Measurements from ENCODE around the gene ZNF536.

Gene ZNF536

DNA sequence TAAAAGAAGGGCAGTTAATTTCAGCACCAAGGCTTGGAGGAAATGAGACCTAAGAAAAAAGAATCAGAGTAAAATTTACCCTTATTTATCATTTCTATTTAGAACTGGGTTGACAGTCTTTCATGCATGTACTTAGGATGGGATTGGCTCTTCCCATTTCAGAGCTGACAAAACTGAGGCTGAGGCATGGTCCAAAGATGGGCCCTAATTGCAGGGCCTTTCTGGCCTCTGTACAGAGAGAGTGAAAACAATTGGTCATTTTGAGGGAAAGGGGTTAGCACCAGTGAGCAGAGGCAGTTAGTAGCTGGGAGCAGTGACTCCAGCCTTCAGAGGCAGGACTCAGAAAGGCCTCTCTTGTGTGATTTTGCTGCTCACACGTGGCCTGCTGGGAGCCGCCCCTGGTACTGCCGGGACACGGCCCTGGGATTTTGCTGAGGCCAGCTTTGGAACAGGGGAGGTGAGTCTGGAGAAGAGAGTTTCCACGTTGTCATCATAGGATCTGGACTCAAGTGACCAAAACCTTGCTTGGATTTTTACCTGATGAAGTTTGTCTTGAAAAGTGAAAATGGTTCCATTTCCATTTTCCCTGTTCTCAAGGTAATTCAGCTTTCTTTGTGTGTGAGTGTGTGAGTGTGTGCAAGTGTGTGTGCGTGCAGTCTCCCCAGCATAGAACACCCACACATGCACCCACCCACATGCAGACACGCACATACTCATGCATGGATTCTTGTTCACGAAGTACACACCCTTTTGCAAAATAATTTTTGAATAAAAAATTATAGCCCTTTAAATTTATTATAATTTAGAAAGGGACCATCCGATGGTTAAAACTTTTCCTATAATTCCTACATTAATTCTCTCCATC lies at the start of gene ZNF536:
ZNF536 (plus strand) TSS at position 425 of the 865 bp plus-strand sequence. CDS start 71,179 bp downstream, outside the sequence.
- no peak for DNase-seq

DNA sequence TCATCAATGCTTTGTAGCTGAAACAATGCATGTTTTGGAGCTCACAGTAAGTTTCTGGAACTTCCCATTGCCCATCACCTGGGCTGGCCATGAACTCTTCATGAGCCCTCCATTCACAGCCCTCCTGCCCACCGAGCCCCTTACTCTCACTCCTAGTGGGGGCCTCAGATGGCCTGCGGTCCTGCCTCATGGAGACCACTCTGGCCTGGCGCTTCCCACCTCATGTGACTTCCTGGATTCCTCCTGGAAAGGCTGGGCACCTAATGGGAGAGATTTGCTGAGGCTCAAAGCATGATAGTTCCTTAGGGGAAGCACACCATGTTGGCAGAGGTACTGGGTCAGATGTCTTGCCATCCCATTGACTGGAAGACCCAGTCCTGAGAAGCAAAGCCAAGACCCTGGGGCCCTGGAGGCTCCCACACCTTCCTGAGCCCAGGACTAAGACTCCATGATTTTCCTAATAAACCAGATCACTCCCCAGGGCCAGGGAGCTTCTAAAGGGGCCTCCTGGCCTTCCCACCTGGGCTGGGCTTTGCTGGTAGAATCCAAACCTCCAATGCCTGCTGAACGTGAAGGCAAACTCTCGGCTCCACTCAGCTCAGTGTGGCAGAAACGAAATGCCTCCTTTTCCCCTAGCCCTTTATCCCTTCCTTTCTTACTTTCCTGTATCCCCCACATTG lies 49.4 kb upstream of the ZNF536 start:
- DNase-seq: no peak

DNA sequence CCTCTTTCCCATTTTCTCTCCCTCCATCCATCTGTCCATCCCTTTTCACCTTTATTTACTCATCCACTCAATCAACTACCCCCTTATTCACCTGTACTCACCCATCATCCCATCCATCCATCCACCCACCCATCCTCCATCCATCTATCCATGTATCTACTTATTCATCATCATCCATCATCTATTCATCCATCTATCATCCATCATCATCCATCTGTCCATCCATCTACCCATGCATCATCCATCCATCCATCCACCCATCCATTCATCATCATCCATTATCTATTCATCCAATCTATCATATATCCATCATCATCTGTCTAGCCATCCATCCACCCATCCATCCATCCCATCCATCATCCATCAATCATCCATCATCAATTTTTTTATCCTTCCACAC lies 48.3 kb upstream of the ZNF536 start:
- no peak for DNase-seq

DNA sequence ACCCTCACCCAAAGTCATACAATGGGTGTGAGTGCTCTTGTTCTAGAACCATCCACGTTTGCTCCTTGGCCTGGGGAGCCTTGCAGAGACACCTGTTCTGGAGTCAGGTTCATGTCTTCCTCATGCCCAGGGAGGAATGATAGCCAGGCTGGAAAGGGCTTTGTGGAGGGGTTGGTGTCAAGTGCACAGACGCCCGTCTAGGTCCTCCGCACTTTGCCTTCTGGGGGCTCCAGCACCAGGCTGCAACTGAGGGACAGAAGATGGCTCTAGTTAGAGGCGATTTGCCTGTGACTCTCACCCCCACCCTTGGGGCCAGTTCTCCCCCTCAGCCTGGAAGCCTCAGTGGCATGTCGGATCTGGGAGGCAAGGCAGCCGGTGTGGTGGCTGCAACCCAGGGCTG lies 47.2 kb upstream of the ZNF536 start:
- DNase-seq: no peak

DNA sequence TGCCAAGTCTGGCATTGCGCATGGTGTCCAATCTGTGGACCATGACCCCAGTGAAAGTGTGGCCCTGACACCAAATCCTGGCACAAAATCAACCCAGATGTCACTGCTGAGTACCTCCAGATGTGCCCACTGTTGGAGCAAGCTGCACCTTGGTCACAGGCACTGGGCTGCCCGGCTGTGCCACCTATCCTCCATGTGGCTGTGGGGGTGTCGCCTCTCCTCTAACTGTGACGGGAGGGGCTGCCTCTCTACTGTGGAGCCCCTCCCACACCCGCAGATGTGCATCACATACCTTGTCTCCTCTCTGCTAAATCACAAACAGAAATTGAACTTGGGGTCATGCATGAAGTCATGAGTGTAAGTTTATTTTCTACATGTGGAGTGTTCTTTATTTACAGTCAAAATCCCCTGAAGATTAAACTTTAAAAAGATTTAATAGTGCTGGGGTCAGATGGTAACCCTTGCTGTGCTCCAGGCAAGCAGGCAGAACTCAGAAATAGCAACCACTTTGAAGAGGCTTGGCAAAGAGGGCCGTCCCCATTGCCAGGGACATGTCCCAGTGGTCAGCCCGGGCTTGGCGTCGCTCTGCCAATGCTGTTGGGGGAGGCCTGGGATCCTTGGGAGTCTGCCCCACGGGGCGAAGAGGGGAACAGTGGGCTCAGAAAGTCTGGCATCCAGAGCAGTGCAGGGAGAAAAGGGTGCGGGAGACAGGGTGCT lies 46.4 kb upstream of the ZNF536 start:
- DNase-seq: no peak

DNA sequence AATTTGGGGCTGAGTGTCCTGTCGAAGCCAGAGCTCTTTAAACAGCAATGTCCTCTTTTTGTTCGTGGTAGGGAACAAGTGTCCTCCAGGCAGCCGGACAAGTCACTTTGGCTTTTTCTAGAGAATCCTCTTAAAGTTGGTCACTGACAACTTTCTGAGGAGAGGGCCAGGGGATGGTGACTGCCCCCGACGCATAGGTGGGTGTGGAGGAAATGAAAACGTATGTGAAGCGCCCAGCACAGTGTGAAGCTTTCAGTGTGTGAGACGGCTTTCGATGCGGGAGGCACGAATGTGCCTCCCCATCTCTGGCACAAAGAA lies 45.8 kb upstream of the ZNF536 start:
- DNase-seq: no peak

DNA sequence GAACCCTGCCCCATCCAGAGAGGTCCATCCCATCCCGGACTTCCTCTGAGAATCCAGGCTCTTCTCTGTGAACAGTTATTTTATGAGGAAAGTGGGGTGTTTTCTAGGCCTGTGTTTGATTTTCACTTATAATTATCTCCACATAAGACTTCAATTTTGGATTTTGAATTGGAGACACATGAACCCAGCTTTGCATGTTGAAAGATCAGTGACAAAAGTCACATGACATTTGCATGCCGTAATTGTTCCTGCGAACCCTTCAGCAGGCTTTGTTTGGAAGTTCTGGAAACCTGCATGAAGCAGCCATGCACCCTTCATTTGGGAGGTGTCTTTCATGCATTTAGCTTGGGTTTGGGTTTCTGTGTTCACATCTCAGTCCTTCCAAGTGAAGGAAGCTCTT lies 44.9 kb upstream of the ZNF536 start:
- DNase-seq: no peak

DNA sequence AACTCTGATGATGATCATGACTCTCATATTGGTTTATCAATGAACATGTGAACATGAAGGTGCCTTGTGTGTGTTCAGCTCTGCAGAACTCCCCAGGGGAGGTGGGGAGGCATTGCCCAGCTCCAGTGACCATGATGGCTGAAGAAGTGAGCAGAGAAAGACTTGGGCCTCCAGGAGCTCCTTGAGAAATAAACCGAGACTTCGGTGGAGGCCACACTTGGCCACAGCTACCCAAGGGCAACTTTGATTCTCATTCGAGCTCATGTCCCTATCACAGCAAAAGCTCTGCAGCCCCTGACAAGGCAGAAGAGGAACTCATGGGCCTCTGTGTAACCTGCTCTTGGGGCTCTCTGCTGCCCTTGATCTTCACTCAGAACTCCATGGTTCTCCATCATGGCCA lies 44.1 kb upstream of the ZNF536 start:
- no peak for DNase-seq

DNA sequence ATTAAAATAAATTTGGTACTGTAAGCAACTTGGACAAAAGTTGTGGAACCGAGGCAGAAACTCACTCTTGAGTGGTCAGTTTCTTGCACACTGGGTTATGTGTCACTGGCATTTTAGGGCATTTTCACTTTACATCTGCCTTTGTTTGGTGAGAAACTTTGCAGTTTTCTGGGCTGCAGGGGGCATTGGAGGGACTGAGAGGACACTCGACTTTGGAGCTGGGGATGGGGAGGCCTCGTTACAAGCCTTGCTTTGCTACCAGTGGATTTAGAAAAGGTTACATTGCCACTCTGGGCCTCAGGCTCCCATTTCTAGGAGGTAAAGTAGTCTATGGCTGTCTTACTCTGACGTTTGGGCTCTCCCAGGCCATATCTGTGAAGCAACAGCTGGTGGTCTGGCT lies 41.9 kb upstream of the ZNF536 start:
- no peak for DNase-seq

DNA sequence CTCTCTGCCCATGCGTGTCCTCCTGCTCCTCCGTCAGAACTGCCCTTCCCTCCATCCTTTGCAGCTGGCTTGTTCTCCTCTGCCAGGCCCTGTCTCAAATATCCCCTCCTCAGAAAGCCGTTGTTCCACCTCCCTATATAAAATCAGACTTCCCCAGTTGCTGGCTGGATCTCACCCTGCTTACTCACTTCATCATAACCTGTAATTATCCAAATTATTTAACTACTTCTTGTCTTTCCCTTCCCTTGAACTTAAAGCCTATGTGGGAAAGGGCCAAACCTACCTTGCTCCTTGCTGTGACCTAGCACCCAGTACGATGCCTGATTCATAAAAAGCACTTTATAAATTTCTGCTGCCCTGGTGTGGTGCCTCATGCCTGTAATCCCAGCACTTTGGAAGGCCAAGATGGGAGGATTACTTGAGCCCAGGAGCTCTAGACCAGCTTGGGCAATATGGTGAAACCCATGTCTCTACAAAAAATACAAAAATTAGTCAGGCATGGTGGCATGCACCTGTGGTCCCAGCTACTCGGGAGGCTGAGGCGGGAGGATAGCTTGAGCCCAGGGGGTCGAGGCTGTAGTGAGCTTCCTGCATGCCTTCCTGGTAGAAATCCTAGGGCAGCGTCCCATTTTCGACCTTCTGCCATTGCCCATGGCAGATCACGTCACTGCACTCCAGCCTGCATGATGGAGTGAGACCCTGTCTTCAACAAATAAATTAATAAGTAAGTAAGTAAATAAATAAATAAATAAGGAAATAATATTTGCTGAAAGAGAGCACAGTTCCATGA lies 39.5 kb upstream of the ZNF536 start:
- DNase-seq: no peak

DNA sequence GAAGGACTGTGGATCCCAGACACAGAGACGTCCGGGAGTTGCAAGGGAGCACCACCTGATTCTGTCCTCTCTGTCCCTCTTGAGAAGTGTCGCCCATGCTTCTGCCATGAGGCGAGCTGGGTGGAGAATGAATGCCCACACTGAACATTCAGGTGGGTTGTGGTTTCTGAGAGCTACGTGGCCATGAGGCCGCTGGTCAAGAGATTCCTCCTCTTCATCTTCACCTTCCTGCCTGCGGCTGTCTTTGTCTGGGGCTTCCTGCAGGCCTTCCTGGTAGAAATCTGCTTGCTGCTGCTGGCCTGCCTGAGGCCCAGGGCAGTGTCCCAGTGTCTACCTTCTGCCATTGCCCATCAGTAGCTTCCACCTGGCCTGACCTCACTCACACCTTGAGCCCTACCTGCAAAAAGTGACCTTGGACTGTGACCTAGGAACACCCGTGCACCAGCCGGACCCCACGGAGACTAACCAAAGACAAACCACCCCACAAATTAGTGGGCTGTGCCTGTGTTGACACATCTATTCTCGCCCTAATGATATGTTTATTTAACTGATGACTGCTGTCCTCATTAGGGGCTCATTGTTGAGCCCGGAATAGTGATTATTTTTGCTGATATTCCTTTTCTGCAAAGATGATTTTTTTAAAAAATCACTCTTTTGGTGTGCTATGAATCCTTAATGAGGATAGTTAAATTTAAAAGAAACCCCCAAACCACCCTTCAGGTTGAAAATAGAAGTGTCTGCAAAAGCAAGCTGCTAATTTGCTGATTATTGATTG lies 38.7 kb upstream of the ZNF536 start:
- DNase-seq: no peak

DNA sequence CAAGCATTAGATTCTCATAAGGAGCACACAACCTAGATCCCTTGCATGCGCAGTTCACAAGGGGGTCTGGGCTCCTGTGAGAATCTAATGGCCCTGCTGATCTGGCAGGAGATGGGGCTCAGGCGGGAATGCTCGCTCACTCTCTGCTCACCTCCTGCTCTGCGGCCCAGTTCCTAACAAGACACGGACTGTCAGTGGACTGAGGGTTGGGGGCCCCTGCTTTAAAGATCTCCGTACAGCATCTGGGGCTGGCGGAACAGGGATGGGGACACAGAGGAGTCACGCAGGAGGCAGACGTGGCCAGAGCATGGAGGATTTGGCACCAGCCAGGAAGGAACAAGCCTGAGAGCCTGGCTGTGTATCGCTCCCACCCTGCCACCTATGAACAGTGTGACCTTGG lies 37.3 kb upstream of the ZNF536 start:
- no peak for DNase-seq

DNA sequence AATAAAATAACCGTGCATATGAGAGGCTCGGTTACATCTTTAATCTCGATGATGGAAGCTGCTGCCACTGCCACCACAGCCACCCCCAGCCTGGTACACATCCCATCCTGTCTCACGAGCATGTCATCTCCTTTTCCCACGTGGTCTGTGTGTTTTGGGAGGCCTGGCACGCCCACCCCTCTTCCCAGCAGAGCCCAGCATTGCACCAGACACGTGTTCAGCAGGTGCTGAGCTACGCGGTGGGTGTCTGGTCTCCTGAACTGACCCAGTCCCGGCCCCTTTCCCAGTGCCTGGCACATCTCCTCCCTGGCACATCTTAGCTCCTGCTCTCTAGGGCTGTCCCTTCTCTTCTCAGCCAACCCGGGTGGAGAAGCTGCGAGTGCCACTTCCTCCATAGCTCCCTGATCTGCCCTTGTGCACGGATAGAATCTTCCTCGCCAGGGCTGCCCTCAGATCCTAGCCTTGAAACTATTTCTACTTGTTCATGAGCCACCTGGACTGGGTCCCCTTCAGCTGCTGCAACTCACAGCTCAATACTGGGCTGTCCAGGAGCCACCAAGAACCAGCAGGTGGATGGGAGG lies 36.8 kb upstream of the ZNF536 start:
- no peak for DNase-seq

DNA sequence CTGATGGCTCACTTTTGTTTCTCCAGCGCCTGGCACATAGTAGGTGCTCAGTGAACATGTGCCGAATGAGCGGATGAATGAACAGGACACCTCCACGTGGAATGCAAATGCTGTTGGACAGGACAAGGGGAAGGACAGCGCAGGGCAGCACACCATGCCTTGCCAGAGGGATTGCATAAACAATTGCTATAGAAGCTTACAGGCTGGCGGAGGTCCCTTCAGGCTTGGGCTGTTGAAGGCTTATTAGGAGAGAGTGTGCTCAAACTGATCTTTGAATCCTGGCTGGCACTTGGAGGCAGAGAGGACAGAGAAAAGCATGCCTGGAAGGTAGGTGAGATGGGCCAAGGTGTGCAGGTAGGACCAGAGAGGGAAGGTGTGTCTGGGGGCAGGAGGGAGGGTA lies 35.9 kb upstream of the ZNF536 start:
- no peak for DNase-seq

DNA sequence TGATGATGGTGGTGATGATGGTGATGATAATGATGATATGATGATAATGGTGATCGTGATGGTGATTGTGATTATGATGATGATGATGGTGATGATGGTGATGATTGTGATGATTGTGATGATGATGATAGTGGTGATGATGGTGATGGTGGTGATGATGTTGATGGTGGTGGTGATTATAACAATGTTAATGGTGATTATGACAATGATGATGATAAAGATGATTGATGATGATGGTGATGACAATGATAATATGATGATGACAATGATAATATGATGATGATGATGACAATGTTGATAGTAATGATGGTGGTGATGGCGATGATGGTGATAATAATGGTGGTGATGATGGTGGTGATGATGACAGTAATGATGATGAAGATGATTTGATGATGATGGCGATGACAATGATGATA lies 34.1 kb upstream of the ZNF536 start:
- no peak for DNase-seq

DNA sequence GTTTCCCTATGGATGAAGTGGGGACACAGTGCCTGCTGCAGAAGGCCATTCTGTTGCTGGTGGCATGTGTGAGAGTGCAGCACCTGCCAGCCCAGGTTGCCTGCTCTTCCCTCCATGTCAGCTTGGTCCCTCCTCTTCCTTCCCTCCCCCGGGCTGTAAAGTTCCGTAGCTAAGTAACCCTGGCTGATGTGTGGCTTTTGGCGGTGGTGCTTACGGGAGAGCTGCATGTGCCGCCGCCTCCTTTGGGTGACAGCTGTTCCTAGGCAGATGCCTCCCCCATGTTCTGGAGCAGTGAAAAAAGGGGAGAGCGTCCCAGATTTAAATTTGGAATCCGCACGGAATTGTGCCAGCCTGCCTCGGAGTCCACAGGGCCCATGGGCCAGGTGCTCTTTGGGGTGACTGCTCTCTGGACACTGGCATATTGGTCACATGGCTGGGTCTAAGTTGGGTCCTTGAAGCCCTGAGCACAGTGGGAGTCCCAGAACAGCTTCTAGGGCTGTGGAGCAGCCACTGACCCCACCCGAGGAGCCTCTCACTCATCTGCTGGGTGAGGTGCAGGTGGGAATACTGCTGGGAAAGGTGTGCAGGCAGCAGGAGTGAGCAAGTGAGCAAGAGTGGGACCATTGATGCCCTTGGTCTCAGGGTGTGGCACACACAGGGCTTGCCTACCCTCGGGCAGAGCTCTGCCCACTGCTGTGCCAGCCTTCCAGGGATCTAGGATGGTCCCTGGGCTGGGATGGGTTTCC lies 33.1 kb upstream of the ZNF536 start:
- DNase-seq: no peak

DNA sequence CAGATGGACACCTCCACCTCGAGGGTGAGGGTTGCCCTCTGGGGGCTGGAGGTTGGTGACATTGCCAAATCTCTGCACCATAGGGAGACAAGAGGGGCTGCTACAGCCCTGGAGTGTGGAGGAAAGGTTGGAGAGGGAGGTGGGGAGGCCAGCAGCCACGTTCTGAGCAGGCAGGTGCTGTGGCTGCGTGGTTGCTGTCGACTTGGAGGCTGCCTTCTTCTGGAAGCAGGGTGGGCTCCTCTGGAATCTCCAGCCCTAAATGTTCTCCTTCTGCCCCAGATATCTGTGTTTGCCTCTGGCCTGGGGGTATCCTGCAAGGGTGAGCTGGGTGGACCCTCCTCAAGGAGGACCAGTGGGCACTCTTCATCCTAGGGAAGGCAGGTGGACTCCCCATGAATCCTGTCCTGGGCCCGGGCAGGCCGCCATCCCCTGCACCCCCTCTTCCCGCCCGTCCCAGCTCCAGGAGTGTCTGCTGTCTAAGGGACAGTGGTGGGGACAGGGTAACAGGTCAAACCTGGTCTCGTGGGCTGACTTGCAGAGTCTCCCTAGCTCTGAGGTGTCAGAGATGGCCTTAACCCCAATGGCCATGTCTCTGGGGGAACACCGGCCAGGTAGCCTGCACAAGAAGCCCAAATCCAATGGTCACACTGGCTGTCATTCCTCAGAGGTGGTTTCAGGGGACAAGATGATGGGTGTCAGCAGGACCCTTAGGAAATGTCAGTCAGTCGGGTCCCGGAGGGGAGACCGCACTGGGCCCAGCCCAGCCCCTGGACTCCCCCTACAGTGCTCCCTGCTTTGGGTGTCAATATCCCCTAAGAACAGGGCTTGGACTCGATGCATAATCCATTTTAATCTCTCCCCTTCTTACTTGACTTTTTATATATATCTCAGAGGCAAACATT lies 32.3 kb upstream of the ZNF536 start:
- DNase-seq: no peak

DNA sequence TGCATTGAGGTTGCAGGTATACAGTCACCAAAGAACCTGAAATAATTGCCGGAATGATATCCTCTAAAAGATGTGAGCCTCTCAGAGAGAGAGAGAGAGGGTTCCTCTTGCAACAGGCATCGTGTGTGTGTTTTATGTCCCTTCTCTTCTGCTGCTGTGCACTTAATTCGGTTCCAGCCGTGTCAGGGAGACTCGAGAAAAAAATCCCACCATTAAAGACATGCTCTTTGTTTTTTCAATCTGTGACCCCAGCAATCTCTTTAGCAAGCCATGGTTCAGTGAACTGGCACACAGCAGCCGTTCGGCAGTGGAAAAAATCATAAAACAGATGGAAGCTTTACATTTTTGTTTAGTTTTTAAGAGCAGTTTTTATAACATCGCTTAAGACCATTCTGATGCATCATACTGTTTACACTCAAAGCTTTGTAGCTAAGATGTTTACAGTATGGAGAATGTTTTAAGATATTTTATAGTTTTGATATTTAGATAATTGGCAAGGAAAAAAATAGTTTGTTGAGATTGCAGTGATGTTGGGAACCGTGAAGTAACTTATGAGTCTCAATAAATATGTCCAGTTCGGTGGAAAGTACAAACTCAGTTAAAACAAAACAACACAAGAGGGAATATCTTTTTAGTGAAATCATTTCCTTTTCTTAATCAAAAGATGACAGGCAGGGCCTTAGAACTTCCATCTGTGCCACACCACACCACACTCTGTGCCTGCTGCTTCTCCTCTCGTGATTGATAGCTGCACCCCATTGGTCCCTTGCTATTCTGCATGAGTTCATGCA lies 31.2 kb upstream of the ZNF536 start:
- DNase-seq: no peak

DNA sequence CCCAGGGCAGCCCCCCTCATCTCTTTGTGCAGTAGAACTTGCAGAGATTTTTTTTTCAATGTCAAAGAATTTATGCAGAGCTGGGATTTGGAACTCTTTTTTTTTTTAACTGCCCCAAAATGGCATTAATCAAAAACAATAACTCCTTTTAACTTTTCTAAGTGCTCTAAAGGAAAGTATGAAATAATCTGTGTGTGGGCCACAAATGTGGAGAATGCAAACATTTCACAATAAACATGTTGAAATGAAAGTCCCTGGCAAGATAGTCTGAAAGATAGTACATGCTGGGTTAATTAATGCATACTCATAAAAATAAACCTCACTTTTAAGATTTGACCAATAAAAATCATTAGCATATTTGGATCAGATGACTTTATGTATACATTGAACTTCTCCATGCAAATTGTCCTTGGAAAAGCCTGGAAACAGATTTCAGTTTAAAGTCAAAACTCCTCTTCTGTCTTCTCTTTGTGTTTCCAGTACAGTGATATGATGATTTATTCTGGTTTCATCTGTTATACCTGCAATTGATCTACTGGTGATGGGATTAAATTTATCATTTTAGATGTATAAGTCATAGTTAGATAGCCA lies 30.5 kb upstream of the ZNF536 start:
- no peak for DNase-seq

Data from activated T-cell treated with anti-CD3 and anti-CD28 coated beads, Interleukin-2, amount 50 U/mL, for 48 hours (primary cell).